HG02642 (cell line): ENCODE measurements around the gene ETF1.
"Not testable (repeated sequence)": the region's sequence is repeated elsewhere in the genome, so short reads cannot be mapped to it uniquely, and the experiment has no call there.

Experiments used
- ATAC-seq: cut with Tn5 transposase; IDR thresholded peaks from one replicate; pipeline ENCODE4 v1.9.1; 2021; ENCODE audit warnings: mild to moderate bottlenecking; ENCODE audit not compliant: unreplicated experiment, poor library complexity

Gene ETF1

DNA sequence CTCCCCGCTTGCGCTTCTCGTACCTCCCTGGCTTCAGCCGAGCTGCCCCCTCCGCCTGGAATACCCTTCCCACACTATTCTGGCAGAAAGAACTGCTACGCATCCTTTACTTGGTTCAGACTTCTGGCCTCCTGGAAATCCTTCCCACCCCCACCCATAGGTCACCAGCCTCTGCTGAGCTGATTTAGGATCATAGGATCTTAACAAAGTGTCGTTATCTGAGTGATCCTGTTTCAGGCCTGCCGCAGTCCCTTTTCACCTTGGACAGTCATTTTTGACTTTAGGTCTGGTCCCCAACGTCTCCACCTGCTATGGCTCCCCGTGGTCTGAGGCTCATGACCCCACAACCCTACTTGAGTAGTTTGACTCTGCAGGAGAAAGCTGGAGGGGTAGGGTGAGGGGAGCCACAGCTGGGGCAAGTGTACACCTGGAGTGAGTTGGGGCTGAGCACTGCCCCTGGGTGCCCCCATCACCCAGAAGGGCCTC is 50.4 kb downstream of the ETF1 start:
- ATAC-seq: no peak

DNA sequence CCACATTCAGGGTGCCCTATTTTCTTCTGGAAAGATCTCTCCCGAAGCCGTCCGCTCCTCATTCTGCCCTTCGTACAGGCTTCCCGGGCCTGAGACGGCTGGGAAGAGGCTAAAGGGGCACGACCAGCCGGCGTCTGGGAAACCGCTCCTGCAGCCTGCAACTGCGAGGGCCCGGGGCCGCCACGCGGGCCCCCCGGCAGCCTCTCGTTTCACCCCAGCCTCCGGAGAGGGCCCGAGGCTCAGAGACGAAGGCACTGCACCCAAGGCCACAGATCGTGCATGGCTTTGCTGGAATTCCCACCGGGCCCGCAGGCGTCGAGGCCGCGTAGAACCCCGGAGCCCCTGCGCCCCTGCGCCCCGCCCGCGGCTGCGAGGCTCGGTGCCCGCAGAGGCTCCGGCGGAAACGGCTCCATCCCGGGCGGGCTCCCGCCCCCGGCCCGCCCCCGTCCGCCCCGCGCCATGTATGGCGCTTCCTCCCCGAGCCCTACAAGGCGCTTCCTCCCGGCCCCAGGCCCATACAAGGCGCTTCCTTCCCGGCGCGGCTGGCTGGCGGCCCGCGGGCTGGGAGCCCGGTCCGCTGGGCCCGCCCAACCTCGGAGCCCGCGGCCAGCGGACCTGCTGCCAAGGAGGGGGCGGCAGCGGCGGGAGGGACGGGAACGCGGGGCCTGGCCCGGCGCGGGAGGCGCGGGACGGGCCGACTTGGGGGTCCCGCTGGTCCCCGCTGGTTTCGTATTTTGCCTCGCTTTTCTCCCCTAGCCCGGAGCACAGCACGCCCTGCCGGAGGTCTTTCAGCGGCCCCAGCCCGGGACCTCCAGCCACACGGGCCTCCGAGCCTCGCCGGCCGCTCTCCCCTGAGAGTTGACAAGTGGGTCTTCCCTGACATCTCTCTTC is 51.1 kb downstream of the ETF1 start:
- peak; percentile 99 for ATAC-seq

DNA sequence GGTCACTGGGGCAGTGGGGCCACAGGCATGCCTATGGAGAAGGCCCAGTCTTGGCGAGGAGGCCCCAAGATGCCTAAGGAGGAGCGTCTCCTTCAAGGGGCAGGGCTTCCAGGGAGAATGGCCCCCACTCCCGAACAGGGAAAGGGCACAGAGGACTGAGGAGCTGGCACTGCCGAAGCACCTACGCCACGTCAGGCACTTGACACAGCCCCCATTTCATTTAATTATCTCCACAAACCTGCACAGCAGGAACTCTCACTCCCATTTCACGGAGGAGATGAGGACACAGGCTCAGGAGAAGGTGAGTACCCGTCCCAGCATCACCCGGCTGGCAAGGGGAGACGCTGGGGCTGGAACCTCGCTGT is 51.8 kb downstream of the ETF1 start:
- ATAC-seq: no peak

DNA sequence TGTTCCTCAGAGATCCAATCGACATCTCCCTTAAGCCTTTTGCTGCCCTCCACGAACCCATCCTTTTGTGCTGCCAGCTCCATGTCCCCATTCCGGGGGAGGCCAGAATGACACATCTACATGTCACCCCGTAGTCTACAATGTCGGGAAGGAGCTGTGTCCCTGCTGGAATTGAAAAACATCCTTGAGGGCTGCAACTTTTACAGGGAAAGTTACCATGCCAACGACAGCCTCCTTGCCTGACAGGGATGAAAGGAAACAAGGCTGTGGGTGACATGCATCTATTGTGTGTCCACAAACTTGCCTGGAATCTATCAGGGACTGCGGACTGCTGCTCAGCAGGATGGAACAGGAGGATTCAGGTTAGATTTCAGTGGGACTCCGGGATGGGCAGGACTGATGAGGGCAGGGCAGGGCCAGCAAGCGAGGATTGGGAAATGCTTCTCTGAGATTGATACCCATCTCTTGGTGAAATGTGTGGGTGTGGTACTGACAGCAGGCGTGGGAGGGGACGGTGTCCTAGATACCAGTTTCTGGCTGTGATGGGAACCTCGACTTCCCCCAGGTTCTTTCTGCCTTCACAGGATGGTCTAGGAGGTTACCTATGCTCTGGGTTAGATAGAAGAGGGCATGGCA is 52.3 kb downstream of the ETF1 start:
- no peak for ATAC-seq

DNA sequence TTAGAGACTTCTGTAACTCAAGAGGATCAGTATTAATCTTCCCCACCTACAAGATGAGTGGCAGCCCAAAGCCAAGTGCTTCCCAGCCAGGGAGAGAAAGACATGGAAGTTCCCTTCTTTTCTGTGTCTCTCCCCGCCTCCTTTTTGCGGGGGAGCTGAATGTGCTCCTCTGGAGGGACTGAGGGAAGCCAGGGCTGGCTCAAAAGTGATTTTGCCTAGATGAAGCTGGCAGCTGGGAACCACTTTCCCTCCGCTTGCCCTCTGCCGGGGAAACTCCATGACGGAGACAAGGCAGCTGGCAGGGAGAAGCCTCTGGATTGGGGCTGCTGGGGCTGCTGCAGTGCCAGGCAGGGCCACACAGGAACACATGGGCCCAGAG is 53.4 kb downstream of the ETF1 start:
- no peak for ATAC-seq

DNA sequence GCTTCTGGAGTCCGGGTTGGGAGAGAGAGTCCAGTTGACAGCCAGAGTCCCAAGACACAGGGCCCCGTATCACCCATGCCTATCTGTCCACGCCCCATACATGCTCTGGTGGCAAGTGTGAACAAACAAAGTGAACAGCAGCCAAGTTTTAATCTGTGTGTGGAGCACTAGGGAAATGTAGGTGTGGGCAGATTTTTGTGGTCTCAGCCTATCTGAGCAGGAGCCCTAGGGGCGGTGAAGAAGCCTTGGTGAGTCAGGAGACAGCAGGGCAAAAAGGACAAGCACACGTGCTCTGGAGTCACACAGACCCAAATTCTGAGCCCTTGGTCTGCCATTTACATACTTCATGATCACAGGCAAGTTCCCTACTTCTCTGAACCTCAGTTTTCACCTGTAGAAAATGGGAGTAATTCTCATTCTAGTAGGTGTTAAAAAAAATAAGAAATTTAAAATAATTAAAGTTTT is 54.5 kb downstream of the ETF1 start:
- ATAC-seq: no peak

DNA sequence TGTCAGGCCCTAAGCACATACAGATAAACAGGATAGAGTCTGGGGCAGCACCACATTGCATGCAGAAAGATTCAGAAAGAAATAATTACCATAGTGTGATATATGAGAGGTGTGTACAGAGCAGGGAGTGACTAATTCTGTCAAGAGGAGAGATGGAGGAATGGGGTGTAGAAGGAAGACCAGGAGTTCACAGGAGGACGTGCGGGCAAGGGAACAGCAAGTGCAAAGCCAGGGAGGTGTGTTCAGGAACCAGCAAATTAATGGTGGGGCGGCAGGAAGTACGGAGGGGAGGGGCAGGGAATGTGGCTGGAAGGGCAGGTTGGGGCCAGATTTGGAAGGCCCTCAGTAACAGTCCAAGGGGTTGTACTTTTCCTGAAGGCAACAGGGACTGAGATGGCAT is 60.4 kb downstream of the ETF1 start:
- no peak for ATAC-seq

DNA sequence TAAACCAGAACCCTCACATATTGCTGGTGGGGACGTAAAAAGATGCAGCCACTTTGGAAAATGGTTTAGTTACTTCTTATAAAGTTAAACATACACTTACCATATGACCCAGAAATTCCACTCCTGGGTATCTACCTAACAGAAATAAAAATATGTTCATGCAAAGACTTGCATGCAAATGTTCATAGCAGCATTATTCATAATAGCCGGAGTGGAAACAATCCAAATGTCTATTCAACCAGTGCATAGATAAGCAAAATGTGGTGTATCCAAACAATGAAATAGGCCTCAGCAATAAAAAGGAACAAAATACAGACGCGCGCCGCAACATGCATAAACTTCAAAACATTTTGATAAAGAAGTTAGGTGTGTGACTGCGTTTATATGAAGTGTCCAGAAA is 66.1 kb downstream of the ETF1 start:
- ATAC-seq: no peak

DNA sequence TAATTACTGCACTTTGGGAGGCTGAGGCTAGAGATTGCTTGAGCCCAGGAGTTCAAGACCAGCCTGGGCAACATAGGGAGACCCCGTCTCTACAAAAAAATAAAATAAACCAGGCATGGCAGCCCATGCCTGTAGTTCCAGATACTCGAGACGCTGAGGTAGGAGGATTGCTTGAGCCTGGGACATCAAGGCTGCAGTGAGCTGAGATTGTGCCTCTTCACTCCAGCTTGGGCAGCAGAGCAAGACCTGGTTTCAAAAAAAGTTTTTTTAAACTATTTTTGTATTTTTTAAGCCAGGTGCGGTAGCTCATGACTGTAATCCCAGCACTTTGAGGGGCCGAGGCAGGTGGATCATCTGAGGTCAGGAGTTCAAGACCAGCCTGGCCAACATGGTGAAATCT is 69.9 kb downstream of the ETF1 start:
- ATAC-seq: not testable (repeated sequence)

DNA sequence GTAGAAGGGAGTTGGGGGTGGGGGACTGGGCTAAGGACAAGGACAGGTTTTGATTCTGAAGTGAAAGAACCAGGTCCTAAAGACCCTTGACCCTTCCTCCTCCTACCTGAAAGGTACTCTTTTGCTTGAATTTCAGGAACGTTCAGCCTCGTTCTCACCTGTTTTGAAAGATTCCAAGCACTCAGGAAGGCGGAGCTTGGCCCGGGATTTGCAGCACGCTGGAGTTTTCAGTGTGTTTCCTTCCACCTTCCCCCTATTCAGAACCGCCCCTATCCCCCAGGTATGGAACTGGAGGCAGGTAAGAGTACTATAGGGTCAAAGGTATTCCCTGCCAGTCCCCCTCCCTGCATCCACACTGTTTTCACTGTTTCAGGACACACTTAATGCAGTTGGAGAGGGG is 70.7 kb downstream of the ETF1 start:
- no peak for ATAC-seq

DNA sequence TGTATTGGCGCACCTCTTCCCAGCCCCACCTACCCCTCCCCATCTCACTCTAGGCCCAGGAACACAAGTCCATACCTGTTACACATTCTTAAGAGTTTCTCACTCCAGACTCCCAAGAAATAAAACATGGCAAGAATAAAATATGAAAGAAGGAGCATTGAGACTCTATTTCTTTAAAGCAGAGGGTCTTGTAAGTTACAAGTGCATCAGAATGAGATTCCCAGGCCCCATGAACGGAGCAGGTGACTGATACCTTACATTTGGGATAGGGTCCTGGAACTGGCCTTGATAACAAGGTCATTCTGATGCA is 72.0 kb downstream of the ETF1 start:
- no peak for ATAC-seq

DNA sequence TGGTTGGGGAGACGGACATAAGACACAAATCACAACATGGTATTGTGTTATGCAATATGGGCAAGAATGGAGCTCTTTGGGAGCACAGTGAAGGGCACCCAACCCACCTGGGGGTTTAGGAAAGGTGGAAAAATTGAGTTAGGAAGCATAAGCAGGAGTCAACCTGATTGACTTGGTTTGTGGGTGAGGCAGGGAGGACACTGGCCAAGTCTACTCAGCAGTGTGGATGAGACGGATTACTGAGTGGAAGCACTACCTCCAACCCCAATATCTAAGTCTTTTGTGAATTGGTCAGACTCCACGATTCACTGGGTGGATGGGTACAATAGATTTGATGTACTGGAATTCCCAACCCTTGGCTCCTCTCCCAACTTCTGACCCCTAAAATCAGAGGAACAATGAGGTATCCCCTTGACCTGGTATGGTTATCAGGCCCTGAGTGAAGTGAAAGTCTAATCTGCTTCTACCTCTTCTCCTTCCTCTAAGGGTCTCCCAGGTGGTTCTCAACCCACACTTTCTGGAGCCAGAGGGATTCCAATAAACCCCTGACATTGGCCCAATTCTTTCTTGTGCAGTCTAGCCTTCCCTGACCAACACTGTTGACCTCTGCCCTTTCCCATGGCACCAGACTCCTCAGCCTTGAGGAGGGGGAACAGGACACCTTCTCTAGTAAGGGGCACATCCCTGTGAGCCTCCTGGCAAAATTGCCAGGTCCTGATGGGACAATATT is 72.5 kb downstream of the ETF1 start:
- no peak for ATAC-seq

DNA sequence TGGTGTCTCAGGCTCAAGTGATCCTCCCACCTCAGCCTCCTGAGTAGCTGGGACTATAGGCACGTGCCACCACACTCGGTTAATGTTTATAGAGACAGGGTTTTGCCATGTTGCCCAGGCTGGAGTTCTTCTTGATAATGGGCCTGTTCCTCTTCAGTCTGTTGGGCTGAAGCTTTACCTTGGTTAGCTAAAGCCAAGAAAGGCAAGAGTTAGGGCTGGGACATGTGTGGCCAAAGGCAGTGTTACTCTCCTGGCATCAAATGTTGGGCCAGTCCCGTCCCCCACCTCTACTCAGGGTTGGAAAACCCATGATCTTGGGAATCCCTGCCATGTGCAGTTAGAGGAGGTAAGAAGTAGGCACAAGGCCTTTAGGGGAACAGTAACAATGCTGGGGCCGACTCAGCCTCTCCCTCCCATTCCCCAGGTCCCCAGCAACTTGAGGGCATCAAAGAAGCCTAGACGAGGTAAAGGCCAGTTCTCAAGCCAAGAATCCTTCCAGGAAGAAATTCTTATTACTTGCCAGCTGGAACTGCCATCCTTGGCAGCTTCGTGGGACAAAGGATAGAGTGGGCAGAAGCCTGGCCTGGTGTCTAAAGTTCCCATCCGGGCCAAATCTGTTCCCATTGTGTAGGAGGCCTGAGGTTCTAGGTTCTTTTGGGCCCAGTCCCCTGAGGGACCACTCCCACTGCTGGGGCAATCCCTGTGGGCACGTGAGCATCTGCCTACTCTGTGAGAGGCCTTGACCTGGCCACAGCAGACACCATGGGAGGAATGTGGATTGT is 73.3 kb downstream of the ETF1 start:
- ATAC-seq: no peak

DNA sequence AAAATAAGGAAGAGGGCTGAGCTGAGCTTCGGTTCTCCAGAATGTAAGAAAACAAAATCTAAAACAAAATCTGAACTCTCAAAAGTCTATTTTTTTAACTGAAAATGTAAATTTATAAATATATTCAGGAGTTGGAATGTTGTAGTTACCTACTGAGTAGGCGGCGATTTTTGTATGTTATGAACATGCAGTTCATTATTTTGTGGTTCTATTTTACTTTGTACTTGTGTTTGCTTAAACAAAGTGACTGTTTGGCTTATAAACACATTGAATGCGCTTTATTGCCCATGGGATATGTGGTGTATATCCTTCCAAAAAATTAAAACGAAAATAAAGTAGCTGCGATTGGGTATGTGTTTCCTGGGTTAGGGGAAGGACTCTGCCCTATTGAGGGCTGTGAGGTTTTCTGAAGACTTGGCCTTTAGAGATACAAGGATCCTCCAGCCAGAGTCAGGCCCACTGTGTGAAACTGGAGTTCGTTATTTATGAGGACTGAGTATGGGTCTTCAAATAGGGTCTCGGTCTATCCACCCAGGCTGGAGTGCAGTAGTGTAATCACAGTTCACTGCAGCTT is 74.0 kb downstream of the ETF1 start:
- ATAC-seq: no peak

DNA sequence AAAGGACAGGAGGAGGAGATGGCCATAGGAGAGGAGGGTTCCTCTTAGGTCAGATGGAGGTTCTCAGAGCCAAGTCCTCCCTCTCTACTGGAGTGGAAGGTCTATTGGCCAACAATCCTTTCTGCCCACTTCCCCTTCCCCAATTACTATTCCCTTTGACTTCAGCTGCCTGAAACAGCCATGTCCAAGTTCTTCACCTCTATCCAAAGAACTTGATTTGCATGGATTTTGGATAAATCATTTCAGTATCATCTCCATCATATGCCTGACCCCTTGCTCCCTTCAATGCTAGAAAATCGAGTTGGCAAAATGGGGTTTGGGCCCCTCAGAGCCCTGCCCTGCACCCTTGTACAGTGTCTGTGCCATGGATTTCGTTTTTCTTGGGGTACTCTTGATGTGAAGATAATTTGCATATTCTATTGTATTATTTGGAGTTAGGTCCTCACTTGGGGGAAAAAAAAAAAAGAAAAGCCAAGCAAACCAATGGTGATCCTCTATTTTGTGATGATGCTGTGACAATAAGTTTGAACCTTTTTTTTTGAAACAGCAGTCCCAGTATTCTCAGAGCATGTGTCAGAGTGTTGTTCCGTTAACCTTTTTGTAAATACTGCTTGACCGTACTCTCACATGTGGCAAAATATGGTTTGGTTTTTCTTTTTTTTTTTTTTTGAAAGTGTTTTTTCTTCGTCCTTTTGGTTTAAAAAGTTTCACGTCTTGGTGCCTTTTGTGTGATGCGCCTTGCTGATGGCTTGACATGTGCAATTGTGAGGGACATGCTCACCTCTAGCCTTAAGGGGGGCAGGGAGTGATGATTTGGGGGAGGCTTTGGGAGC is 74.7 kb downstream of the ETF1 start:
- no peak for ATAC-seq

DNA sequence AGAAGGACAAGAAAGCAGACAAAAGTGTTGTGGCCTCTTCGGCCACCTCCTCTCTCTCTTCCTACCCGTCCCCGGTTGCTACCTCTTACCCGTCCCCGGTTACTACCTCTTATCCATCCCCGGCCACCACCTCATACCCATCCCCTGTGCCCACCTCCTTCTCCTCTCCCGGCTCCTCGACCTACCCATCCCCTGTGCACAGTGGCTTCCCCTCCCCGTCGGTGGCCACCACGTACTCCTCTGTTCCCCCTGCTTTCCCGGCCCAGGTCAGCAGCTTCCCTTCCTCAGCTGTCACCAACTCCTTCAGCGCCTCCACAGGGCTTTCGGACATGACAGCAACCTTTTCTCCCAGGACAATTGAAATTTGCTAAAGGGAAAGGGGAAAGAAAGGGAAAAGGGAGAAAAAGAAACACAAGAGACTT is 75.3 kb downstream of the ETF1 start:
- ATAC-seq: no peak

DNA sequence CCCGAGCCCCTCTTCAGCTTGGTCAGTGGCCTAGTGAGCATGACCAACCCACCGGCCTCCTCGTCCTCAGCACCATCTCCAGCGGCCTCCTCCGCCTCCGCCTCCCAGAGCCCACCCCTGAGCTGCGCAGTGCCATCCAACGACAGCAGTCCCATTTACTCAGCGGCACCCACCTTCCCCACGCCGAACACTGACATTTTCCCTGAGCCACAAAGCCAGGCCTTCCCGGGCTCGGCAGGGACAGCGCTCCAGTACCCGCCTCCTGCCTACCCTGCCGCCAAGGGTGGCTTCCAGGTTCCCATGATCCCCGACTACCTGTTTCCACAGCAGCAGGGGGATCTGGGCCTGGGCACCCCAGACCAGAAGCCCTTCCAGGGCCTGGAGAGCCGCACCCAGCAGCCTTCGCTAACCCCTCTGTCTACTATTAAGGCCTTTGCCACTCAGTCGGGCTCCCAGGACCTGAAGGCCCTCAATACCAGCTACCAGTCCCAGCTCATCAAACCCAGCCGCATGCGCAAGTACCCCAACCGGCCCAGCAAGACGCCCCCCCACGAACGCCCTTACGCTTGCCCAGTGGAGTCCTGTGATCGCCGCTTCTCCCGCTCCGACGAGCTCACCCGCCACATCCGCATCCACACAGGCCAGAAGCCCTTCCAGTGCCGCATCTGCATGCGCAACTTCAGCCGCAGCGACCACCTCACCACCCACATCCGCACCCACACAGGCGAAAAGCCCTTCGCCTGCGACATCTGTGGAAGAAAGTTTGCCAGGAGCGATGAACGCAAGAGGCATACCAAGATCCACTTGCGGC is 75.9 kb downstream of the ETF1 start:
- no peak for ATAC-seq

DNA sequence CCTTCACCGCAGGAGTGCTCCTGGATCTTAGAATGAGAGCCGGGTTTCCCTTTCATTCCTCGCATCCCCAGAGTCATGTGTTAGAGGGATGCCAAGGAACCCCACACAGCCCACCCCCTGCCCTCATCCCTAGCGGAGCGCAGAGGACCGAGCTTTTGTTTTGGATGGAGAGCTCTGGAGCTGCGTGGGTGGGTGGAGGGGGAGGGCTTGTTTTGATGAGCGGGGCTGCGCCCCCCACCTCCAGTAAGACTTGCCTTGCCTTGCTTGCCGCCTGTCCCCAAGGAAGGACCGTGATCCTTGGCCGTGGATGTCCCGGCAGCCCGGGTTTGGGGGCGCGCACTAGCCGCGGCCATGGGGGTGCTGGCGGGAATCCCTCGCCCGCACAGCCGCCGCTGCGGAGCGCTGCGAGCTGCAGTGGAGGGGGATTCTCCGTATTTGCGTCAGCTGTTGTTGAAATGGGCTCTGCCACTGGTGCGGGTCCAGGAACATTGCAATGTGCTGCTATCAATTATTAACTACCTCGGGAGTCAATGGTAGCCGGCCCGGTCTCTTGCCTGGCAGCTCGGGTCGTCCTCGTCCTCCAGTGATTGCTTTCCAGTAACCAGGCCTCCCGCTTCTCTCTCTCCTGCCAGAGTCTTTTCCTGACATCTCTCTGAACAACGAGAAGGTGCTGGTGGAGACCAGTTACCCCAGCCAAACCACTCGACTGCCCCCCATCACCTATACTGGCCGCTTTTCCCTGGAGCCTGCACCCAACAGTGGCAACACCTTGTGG is 76.7 kb downstream of the ETF1 start:
- ATAC-seq: no peak
